Upper lobe of left lung (tissue), 6 donors: ENCODE data around the gene BSPRY. TPM values are rescaled to one million over a fixed set of nuclear protein-coding genes. Genes with fewer than 3 reads are reported as not detected.

Experiments
- ATAC-seq, 2 donors: fragments of 200-7000 bp; cut with Tn5 transposase; one replicate each; pipeline ENCODE4 v1.9.1; 2022; ENCODE audit warnings: mild to moderate bottlenecking in 2 of 2, moderate library complexity in 2 of 2; ENCODE audit not compliant: low FRiP score in 2 of 2
- DNase-seq, 2 donors: peaks; one replicate each; pipeline ENCODE4 v3.0.0-alpha.2; 2019 to 2020
- H3K27ac ChIP-seq, 4 donors: fragments of 200-600 bp; sonication (generic); one replicate each; pipeline ENCODE4 v1.5.1; 2016 to 2019
- H3K27me3 ChIP-seq, 4 donors: fragments of 200-600 bp; sonication (generic); one replicate each; pipeline ENCODE4 v1.5.1; 2017 to 2019
- H3K36me3 ChIP-seq, 4 donors: fragments of 200-600 bp; sonication (generic); one replicate each; pipeline ENCODE4 v1.5.1; 2016 to 2019
- H3K4me1 ChIP-seq, 4 donors: fragments of 200-600 bp; sonication (generic); one replicate each; pipeline ENCODE4 v1.5.1; 2018 to 2019
- H3K4me3 ChIP-seq, 4 donors: fragments of 200-600 bp; sonication (generic); one replicate each; pipeline ENCODE4 v1.5.1; 2017 to 2019; ENCODE audit warnings: mild to moderate bottlenecking in 2 of 4, moderate library complexity in 1 of 4
- H3K9me3 ChIP-seq, 4 donors: fragments of 200-600 bp; sonication (generic); one replicate each; pipeline ENCODE4 v1.5.1; 2018 to 2019
- EP300 ChIP-seq, 4 donors: sonication (generic); formaldehyde crosslinking; IDR thresholded peaks; one replicate each; pipeline ENCODE4 v1.5.1; 2017; ENCODE audit warnings: antibody characterized with exemption in 4 of 4, control low read depth in 2 of 4
- POLR2A ChIP-seq, 4 donors: fragments of 450-650 bp; IDR thresholded peaks; one replicate each; pipeline ENCODE4 v1.5.1; 2016 to 2017; ENCODE audit warnings: antibody characterized with exemption in 4 of 4, mild to moderate bottlenecking in 2 of 4
- POLR2AphosphoS5 ChIP-seq, 2 donors: sonication (generic); formaldehyde crosslinking; IDR thresholded peaks; one replicate each; pipeline ENCODE4 v1.5.1; 2017; ENCODE audit warnings: antibody characterized with exemption in 2 of 2
- WGBS, 2 donors: methylation state at CpG; one replicate each; pipeline ENCODE4 v1.1.5; 2017 to 2018; 5-methylcytosine and 5-hydroxymethylcytosine counted together
- total RNA-seq, 6 donors: library from RNA; depleted of rRNA in 4 of 6; stranded (reverse); fragments of >200 nt in 4 of 6; gene quantifications; one replicate each; pipeline versions ENCODE4 v1.1.0 to v1.2.1, GENCODE V29; 2016 to 2021
- TF ChIP-seq, protein P1 (sequence below), 6 experiments: fragments of 450-650 bp in 4 of 6; fragments of 200-600 bp in 2 of 6; sonication (generic) in 2 of 6; IDR thresholded peaks; one replicate each; pipeline ENCODE4 v1.5.1; 2016 to 2019; ENCODE audit warnings: antibody characterized with exemption in 6 of 6
- donor health status: DM: no; HTN: no; CAD: no; lungs with moderate emphysema.
- donor health status: DM: no; HTN: yes; CAD: no; lungs with severe emphysema.

BSPRY gene
- total RNA-seq, 6 donors from 2014 or later: 5.2 to 21.1 (median 12.7) TPM

- TF ChIP-seq POLR2A (IDR thresholded peaks at IDR 0.05) (no peak), POLR2AphosphoS5 (IDR thresholded peaks at IDR 0.05) (no peak), EP300 (IDR thresholded peaks at IDR 0.05) (no peak)
- TF ChIP-seq, protein P1, sequence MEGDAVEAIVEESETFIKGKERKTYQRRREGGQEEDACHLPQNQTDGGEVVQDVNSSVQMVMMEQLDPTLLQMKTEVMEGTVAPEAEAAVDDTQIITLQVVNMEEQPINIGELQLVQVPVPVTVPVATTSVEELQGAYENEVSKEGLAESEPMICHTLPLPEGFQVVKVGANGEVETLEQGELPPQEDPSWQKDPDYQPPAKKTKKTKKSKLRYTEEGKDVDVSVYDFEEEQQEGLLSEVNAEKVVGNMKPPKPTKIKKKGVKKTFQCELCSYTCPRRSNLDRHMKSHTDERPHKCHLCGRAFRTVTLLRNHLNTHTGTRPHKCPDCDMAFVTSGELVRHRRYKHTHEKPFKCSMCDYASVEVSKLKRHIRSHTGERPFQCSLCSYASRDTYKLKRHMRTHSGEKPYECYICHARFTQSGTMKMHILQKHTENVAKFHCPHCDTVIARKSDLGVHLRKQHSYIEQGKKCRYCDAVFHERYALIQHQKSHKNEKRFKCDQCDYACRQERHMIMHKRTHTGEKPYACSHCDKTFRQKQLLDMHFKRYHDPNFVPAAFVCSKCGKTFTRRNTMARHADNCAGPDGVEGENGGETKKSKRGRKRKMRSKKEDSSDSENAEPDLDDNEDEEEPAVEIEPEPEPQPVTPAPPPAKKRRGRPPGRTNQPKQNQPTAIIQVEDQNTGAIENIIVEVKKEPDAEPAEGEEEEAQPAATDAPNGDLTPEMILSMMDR (IDR thresholded peaks at IDR 0.05): no peak
- Histone ChIP-seq H3K27me3 (no peaks in the 10 kb centered on the region), H3K4me3 (no peak overlapping the region), H3K4me1 (peaks cover 11 to 21% (median 18%) of the 10 kb centered on the region in 4 donors), H3K36me3 (no peaks in the 10 kb centered on the region), H3K27ac (no peak overlapping the region), H3K9me3 (no peaks in the 10 kb centered on the region)
- ATAC-seq: no peak
- DNase-seq: no peak
- WGBS, 2 donors: 0 to 84% methylated on average over 1 of the region's 1 CpG
Observed at GRCh38 chr9:113345671-113346070, 3.7 kb upstream of the BSPRY start.

DNA sequence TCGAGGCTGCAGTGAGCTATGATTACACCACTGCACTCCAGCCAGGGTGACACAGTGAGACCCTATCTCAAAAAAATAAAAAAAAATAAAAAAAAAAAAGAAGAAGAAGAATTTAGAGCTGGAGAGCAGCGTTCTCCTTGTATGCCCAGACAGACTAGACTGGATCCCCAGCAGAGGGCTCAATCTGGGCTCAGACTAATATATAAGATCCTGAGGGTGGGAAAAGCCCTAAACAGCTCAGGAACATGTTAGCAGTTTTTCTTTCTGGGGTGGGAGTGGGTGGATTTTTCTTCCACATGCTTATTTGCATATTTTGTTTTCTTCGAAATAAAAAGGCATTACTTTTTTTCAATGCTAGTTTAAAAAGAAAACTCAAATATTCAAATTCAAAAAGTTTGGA is 904 bp upstream of the BSPRY start:
- no peaks in the 10 kb centered on the region for H3K9me3 ChIP-seq
- no peaks in the 10 kb centered on the region for H3K27me3 ChIP-seq
- H3K4me1 ChIP-seq: peaks cover 16 to 21% (median 19%) of the 10 kb centered on the region in 4 donors
- ATAC-seq (no peak), DNase-seq (no peak)
- no peak overlapping the region for H3K27ac ChIP-seq
- no peaks in the 10 kb centered on the region for H3K36me3 ChIP-seq
- TF ChIP-seq, protein P1 (IDR thresholded peaks at IDR 0.05): no peak
- no peak for TF ChIP-seq POLR2AphosphoS5 (IDR thresholded peaks at IDR 0.05)
- no peak for TF ChIP-seq POLR2A (IDR thresholded peaks at IDR 0.05)
- TF ChIP-seq EP300 (IDR thresholded peaks at IDR 0.05): no peak
- H3K4me3 ChIP-seq: no peak overlapping the region
- WGBS, 2 donors: 84 to 92% methylated on average over 3 of the region's 3 CpGs

DNA sequence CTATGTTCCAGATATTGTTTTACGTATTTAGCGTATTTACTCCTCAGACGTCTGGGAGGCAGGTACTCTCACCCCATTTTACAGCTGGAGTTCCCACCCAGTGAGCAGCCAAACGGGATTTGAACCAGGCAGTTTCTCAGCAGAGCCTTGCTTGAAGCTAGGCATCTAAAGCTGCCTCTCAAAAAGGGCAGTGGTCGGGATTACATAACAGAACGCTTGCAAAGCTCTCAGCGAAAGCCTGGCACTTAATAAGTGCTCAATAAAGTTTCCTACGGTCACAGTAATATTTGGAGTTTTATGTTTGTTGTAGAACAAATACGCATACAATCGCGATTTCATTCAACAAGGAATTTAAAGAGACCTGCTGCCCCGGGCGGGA is 286 bp upstream of the BSPRY start:
- ATAC-seq (no peak), DNase-seq (no peak)
- Histone ChIP-seq H3K36me3 (no peaks in the 10 kb centered on the region), H3K4me1 (peaks cover 14 to 19% (median 18%) of the 10 kb centered on the region in 4 donors), H3K27me3 (no peaks in the 10 kb centered on the region), H3K27ac (peak overlapping the region in 1 of 4 donors; percentile 70), H3K4me3 (peak overlapping the region in 3 of 4 donors; percentile 64 to 78 (median 76)), H3K9me3 (no peaks in the 10 kb centered on the region)
- 16 to 19% methylated on average over 13 of the region's 13 CpGs for WGBS, 2 donors
- TF ChIP-seq EP300 (IDR thresholded peaks at IDR 0.05): no peak
- TF ChIP-seq, protein P1 (IDR thresholded peaks at IDR 0.05): no peak
- TF ChIP-seq POLR2AphosphoS5 (IDR thresholded peaks at IDR 0.05): no peak
- no peak for TF ChIP-seq POLR2A (IDR thresholded peaks at IDR 0.05)

DNA sequence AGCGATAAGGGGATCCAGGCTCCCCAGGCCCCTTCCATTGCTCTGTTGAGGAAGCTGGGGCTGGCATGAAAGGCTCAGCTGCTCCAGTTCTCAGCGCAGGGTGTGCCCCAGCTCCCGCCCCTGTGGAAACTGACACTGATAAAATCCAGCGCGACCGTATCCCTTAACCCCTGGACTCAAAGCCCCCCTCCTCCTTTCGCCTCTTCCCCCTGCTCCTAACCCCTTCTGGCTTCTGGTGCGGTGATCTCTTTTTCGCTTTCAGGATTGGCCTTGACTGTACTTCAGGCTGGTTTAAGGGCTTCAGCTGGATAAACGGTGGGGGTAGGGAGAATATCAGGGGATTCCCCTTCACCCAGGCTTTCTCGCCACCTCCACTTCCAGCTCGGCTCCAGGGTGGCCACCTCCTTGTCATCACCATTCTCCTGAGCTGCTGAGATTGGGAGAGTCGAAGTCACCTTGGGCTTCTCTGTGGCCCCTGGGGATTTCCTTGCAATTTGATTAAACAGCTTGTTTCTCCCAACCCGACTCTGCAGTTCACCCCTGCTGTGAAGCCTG is 843 bp downstream of the BSPRY start:
- DNase-seq: peak in 1 of 2 donors; percentile 36
- H3K27ac ChIP-seq: peak overlapping the region in 1 of 4 donors; percentile 70
- 7 to 12% methylated on average over 14 of the region's 14 CpGs for WGBS, 2 donors
- peak; percentile 12 to 16 for ATAC-seq
- H3K4me3 ChIP-seq: peak overlapping the region in 3 of 4 donors; percentile 64 to 78 (median 76)
- no peaks in the 10 kb centered on the region for H3K36me3 ChIP-seq
- H3K27me3 ChIP-seq: no peaks in the 10 kb centered on the region
- TF ChIP-seq, protein P1 (IDR thresholded peaks at IDR 0.05): no peak
- no peak for TF ChIP-seq POLR2AphosphoS5 (IDR thresholded peaks at IDR 0.05)
- H3K4me1 ChIP-seq: peaks cover 12 to 19% (median 16%) of the 10 kb centered on the region in 4 donors
- H3K9me3 ChIP-seq: no peaks in the 10 kb centered on the region

GRCh38 chr9:113350937-113351336 is 1.6 kb downstream of the BSPRY start:
- TF ChIP-seq POLR2A (IDR thresholded peaks at IDR 0.05): no peak
- no peaks in the 10 kb centered on the region for H3K27me3 ChIP-seq
- no peak overlapping the region for H3K4me3 ChIP-seq
- no peaks in the 10 kb centered on the region for H3K36me3 ChIP-seq
- H3K27ac ChIP-seq: no peak overlapping the region
- ATAC-seq (peak in 1 of 2 donors; percentile 17), DNase-seq (no peak)
- peaks cover 12 to 19% (median 16%) of the 10 kb centered on the region in 4 donors for H3K4me1 ChIP-seq
- H3K9me3 ChIP-seq: no peaks in the 10 kb centered on the region
- WGBS, 2 donors: 40 to 43% methylated on average over 6 of the region's 6 CpGs
